Stimulated activated naive CD4-positive, alpha-beta T cell (primary cell): Measurements from ENCODE around the gene DOK5.

Experiments used
- DNase-seq, 6 experiments: peaks; one replicate each; lab custom pipeline; 2025; lab: John Stamatoyannopoulos, UW

Gene DOK5

DNA sequence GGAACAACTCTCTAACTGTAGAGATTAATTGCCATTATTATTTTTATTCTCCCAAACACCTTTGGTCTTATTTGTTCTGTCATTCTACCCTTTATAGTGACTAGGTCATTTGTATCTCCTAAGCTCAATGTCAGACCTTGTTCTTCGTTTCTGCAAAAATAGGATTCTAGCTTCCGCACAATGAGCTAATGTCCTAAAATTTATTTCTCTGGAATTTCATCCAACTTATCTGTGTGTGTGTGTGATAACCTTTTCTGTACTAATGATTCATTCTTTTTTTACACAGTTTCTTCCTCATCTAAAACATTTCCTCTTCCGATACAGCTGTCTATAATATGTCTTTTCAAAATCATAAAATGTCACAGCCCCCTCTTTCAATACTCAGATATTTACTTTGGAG lies 84.5 kb downstream of the DOK5 start:
- DNase-seq = no peak

DNA sequence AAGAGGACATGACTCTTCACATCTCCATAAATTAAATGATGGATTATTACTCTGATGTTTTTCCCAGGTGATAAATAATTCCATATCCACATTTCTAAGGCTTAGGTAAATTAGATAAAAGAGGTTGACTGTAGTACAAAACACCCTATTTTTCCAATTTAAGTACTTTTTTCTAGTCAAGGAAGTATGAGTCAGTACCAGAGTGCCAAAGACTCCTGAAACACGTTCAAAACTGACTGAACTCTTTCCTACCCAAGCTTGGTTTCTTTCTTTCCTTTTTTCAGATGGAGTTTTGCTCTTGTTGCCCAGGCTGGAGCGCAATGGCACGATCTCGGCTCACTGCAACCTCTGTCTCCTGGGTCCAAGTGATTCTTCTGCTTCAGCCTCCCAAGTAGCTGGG lies 85.0 kb downstream of the DOK5 start:
- no peak for DNase-seq

DNA sequence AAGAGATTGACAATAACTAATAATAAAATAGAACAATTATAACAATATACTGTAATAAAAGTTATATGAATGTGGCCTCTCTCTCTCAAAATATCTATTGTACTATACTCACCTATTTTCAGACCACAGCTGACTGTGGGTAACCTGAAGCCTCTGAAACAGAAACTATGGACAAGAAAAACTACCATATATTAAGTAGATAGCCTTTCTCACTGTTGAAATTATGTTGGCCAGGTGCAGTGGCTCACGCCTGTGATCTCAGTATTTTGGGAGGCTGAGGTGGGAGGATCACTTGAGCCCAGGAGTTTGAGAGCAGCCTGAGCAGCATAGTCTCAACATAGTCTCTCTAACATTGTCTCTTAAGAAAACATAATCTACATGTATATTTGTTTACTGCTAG lies 89.9 kb downstream of the DOK5 start:
- DNase-seq = no peak

DNA sequence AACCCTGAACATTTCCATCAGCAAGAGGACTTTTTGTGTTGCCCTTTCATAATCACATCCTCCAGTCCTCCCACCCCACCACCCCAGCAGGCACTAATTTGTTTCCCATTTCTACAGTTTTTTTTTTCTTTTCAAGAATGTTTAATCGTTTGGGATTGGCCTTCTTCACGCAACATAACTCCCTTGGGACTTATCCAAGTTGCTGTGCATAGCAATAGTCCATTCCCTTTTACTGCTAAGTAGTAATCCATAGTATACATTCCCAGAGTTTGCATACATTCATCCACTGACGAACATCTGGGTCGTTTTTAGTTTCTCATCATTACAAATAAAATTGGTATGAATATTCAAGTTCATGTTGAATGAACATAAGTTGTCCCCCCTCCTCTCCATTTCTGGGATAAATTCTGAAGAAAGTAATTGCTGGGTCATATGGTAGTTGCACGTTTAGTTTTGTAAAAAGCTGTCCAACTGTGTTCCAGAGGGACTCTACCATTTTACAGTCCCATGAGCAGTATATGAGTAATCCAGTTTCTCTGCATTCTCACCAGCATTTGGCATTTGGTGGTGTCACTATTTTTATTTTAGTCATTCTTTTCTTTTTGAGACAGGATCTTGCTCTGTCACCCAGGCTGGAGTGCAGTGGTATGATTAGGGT lies 90.8 kb downstream of the DOK5 start:
- no peak for DNase-seq

DNA sequence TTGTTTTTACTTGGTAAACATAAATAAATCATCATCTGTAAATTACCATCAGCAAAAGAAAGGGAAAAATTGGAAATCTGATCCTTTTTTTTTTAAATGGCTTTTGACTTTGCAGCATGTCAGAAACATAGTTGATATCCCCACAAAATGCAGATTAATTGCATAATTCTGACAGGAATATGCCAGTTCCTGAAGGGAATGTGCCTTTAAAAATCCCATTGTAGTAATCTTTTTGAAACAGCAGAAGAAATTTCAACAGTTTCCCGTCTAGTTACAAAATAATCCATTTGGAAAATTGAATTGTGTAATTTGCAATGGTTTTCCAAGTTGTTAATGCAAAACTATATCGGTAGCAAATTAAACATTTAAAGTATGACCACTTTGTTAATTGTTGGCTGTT lies 95.2 kb downstream of the DOK5 start:
- DNase-seq = no peak

DNA sequence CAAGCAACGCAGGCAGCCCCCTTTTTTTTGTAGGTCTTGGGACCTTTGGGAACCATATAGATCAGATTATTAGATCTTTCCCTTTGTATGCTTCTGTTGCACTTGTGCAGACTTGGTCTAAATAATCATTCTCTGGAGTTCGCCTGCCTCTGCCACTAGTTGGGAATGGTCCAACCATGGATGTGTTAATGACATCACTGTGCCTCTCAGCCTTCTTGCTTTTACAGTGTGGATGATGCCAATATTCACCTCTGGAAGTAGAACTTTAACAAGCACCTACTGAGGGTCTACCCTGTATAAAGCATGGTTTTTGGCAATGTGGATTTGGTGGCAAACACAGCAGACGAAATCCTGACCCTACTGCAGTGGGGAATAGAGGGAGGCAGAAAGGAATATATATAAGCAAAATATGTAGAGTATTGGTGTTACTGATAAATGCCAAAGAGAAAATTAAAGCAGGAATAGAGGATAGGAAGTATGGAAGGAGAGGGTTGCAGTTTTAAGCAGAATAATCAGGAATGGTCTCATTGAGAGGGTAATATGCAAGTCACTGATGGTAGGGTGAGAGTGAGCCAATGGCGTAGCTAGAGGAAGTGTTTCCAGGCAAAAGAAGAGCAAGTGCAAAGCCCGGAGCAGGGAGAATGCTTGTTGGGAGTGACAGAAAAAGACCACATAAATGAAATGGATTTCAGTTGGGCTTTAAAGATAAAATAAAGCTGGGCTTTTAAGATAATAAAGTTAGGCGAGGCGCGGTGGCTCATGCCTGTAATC lies 97.5 kb downstream of the DOK5 start:
- DNase-seq = no peak

DNA sequence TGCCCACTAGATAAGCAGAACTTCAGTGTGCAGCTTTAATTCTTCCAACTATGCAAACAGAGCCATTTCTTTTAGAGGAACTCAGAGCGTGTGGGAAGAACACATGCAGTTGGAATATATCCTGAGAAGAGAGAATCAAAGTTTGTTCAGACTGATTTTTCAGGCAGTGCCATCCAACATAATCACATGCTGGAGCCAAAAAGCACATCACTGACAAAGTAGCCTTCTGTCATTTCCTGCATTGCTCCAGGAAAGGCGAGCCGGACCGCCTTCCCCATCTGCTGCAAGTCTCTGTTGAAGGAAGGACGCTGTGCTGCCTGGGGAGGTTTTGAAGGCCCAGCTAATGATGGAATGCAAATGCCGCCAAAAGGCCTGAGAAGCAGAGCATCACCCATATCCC lies 98.4 kb downstream of the DOK5 start:
- DNase-seq = no peak

DNA sequence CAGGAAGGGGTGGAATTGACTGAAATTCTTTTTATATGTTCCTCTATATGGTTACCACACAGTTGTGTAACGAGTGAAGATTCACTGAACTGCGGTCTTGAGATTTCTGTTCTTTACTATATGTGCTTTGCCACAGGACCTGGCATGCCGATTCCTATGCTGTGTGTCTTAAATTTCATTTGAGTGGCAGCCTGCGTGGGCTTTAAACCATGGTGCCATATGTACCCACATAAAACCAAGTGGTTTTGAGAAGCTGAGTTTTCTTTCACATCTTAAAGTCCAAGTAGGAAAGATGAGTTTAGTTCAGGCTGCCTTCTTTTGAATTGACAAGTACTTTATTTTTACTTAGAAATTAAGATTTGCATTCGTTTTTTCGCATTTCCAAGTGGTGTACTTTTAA lies 101.1 kb downstream of the DOK5 start:
- DNase-seq = no peak

DNA sequence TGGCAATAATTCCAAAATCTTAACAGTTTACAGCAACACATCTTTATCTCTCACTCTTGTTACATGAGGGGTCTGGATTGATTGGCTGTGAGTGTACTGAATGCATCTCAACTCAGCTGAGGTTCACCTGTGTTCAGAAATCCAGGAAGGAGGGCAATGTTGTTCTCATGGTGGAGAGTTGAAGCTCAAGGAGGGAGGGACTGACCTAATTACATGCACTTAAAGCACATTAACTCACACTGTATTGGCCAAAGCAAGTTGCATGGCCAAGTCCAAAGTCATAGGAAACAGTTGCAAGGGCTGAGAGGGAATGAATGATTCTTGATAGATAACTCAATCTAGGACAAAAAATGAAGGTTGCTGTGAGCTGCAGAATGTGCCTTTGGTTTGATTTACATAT lies 102.2 kb downstream of the DOK5 start:
- DNase-seq = no peak

DNA sequence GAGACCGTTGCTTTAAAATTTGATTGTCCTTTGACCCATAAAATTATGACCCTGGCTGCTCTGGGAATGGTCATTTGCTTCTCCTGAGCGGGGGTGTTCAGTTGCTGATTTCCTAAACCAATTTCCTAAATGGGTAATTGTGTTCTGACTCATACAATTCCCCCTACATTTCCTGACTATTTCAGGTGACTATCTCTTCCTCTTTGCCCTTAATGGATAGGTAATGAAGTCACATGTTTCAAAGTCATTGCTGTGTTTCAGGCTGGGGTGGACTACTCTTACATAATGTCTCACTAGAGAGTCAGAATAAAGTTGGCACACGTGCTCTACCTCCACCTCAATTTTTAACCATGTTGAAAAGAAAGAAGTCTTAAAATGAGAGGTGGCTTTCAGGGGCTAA lies 109.8 kb downstream of the DOK5 start:
- no peak for DNase-seq

DNA sequence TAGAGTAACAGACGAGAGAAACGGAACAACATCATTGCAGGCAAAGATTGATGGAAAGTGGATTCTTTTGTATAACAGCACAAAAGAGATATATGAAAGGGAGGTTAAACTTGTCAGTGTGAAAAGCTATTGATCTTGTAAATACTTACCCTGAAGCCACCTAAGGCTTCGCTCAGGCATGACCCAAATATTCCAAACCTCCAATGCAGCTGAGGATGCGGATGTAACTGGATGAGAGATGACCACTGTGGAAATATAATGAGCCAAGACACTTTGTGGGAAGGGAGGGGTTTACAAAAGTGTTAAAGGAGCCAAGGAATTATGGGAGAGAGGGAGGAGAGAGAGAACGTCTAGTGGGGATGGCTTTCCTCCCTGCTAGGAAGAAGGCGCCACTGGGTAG lies 112.0 kb downstream of the DOK5 start:
- no peak for DNase-seq

DNA sequence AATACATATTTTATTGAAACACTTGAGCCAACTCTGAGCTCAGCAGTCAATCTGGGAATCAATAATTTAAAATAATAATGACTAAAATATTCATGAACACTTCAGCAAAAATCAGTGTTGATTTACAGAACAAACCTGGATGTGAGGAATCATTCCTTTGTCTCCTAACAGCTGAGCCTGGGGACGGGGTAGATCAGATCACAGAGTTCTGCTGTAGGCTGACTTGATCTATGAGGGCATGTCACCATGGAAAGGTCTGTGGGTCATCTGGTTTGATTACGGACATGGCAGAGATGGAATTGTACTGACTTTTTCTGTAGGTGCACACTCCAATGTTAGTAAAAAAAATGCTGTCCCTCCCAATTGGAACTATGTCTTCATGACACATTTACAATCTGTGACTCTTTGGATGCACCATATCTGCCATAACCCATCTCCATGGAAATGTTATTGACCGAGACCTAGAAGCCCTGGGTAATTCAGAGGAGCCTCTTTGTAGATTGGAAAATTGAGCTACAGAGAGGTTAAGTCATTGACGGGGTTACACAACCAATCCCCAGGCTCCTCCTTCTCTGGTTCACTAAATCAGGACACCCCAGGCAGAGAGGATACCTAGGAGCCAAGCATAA lies 114.1 kb downstream of the DOK5 start:
- no peak for DNase-seq

DNA sequence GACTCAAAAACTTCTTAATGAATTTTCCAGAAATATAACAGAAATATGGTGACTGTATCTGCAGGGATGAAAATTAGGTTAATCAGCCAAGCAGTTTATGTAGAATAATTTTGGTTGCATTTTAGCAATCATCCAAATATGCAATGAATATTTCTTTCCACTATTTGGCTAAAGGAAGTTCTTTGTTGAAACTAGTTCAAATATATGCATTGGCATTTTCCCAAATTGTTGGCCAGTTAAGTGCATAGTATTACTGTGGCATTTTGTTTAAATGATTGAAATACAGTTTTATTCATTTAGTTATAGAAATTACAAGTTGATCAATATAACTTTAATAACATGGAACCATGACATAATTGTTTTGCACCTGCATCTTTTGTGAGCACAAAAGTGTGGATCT lies 115.5 kb downstream of the DOK5 start:
- no peak for DNase-seq

DNA sequence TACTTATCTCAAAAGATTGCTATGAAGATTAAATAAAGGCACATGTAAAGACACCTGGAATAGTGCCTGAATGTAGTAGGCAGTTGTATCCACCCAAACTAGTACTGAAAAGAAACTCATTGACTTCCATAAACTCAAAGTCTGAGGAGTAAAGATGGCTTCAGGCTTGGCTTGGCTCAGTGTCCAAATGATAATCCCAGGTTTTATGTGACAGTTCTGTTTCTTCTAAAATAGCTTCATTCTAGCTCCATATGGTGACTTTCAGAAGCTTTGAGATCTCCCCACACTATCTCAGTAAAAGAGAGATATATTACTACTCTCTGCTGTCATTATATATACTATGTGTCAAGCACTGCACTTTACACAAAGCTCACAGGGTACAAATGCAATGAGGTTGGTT lies 121.3 kb downstream of the DOK5 start:
- no peak for DNase-seq

DNA sequence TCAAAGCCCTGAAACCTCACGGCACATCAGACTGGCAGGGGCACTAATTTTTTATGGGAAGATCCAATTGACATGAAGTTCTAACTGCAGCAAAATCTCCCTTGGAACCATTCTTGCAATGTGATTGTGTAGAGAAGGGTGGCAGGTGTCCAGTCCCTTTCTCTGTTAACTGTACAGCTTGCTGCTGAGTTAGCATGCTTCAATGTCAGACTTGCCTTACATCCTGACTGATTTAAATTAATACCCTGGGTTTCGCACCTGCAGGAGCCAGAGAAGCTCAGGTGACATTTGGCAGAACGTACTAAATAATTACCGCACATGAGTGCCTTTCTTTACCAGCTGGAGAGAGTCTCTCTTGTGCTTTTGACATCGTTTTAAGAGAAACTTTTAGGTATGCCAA lies 123.0 kb downstream of the DOK5 start:
- DNase-seq = no peak

DNA sequence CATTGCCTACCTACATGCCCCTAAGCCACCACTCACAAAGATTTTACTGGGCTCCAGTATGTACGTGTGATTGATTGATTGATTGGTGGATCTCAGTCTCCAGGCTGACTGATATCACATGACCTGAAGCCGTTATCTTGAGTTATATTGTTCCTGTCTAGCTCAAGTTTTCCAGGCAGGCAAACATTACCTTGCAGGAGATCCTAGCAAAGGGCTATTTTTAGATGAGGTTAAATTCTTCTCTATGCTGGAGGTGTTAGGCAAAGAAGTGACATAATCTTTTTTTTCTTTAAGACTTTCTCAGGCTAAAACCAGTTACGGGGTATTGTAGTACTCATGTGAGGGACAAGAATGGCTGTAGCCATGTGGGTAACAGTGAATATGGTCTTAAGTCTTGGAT lies 125.2 kb downstream of the DOK5 start:
- no peak for DNase-seq

DNA sequence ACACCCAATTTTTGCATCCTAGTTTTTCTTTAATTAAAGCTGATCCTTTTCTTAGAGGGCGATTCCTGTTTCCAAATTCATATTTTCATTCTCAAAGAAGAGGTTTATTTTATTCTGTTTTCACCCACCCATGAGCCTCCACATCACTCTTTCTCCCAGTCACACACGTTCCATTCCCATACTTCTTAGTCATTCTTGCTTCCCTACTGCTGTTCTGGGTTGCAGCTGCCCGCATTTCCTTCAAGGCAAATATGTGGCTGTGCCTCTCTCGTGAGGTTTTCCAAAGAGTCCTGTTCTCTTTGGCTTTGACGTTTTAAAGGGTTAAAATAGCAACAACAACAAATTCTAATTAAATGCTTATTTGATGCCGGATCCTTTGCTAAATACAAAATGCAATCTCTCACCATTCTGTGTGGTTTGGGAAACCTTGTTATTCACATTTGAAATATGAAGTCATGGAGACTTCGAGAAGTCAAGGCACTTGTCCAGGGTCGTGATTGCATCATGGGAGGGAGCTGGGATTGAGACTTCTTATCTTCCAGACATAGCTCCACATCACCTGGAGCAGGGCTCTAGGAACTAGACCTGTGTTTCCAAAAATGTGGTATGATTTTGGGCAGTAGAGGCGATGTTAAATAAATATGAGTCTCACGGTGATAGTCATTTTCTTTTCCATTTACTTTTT lies 126.6 kb downstream of the DOK5 start:
- no peak for DNase-seq

DNA sequence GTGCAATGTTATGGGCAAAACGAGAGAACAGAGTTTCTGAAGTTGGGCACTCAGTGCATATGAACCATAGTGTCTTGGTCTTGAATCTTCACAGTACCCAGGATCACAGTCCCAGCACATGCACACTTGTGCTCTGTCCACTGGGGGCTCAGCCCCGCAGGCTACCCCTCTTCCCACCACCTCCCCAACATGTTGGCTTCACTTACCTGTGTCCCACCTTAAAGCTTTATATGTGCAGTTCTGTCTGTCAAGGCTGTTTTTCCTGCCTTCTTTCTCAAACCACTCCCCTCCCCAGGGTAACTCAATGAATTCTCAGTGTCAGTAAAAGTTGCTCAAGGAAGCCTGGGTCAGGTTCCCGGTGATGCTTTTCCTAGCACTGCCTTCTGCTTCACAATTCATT lies 129.9 kb downstream of the DOK5 start:
- DNase-seq = no peak

DNA sequence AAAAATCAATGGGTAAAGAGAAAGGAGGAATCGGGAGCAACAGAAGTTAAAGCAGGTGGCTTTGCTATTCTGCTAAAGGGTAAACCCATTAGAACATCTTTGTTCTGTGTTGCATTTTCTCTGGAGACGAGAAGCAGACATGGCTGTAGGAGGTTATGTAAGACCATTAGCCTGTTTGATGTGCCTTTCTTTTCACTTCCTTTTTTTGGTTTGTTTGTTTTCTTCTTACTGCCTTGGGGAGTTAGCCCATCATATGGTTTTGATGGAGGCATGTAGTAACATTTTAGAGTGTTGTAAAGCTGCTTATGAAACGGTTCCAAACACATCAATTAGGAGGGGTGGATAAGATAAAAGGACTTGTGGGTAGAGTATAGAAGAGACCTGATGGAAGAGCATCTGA lies 131.0 kb downstream of the DOK5 start:
- DNase-seq = no peak

DNA sequence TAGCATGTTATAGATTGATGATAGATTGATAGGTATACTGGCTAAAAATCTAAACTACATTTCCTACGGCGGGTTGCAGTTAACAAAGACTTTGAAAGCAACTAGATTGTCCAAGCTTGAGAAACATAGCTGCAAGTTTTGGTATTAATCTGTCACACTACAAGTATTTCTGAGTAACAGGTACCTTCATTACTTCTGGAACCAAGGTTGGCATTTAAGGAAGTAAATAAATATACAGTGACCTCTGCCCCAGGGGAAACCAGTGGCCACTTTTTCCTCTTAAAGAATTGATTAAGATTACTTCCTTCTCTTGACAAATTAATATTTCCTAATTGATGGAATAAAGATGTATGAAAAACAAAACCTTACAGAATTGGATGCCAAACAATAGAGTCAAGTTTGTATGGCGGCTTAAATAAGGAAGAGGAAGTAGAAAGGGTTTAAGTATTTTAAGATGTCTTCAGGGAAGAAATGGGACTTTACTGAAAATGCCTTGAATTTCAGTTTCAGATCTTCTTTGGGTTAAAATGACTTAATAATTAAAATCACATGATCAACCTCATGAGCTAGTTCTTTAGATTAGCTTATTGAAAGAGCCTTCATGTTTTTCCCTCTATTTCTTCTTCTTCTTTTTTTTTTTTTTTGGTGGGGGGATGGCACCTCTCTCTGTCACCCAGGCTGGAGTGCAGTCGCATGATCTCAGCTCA lies 132.8 kb downstream of the DOK5 start:
- DNase-seq = no peak

DNA sequence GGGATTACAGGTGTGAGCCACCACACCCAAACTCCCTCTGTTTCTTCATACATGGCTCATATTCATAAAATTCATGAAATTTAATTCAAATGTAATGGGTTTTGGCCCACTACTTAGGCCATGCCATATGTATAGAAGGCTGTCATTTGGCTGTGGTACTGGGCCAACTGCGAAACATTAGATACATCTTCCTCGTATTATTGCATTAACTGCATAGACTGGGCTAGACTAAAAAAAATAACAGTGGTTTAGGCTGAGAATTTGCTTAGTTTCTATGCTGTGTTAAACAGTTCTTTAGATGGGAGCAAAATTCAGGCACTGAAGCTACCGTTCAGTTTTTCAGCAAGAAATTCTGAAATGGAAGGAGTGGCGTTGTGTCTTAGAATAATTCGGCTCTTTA lies 133.6 kb downstream of the DOK5 start:
- DNase-seq = no peak

DNA sequence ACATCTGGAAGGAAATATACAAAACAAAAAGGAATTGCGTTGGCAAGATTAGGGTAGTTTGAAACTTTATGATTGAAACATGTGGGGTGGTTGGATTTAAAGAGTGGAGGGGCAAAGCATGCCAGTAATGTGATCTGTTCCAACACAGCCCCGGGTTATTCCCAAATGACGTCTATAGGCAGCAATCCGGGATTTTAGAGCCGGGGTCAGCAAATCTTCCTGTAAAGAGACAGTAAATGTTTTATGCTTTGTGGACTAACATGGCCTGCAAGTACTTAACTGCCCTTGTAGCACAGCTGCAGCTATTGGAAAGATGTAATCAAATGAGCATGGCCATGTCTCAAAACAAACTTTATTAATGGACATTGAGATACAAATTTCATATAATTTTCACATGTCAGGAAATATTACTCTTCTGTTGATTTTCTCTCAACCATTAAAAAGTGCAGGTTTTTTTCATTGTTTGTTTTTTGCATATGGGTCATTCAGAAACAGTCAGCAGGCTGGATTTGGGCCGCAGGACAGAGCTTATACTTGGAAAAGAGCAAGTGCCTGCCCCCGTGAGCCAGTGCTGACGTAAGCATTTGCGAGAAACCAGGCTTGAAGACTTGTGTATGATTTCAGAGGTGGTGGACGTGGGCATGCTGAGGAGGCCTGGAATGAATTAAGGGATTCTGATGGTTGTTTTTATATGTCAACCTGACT lies 136.5 kb downstream of the DOK5 start:
- DNase-seq = no peak
